CD4-positive, alpha-beta T cell (primary cell): ENCODE data around the gene CST11. TPM values are rescaled to one million over a fixed set of nuclear protein-coding genes. Genes with fewer than 3 reads are reported as not detected.

Experiments used
- ATAC-seq: fragments of 200-7000 bp; cut with Tn5 transposase; one replicate; pipeline ENCODE4 v1.10.0; 2022; ENCODE audit warnings: mild to moderate bottlenecking; ENCODE audit not compliant: poor library complexity
- CTCF ChIA-PET: fragments of 350-600 bp; sonication (Branson Sonifier 250); formaldehyde crosslinking; loops from one replicate; lab custom pipeline; 2021; ENCODE audit warnings: antibody characterized with exemption, inconsistent platforms; lab: Charles Lee
- POLR2A ChIA-PET: fragments of 350-600 bp; sonication (Branson Sonifier 250); formaldehyde crosslinking; loops from one replicate; lab custom pipeline; 2021; ENCODE audit warnings: antibody characterized with exemption, inconsistent platforms; lab: Charles Lee
- DNase-seq, 14 experiments: peaks; one replicate each; pipeline ENCODE4 v3.0.0-alpha.2; 2013 to 2020; ENCODE audit warnings: mixed read lengths in 2 of 14
- H3K27ac ChIP-seq, 2 donors: one replicate each; pipeline versions ENCODE4 v1.5.1 to v1.7.0; 2013; ENCODE audit warnings: low read length in 2 of 2, low read depth in 1 of 2, mild to moderate bottlenecking in 1 of 2
- H3K27me3 ChIP-seq, 2 experiments: 1 replicate in 1 of 2; 2 replicates in 1 of 2; pipeline versions ENCODE4 v1.6.1 to v1.7.0; 2013; ENCODE audit warnings: low read length in 2 of 2, control low read depth in 1 of 2, mild to moderate bottlenecking in 1 of 2, moderate library complexity in 1 of 2; ENCODE audit not compliant: insufficient read depth in 2 of 2, control insufficient read depth in 1 of 2
- H3K36me3 ChIP-seq: one replicate; pipeline ENCODE4 v1.6.1; 2013; ENCODE audit warnings: low read length, control low read depth; ENCODE audit not compliant: insufficient read depth
- H3K4me1 ChIP-seq: one replicate; pipeline ENCODE4 v1.6.1; 2013; ENCODE audit warnings: low read length, control low read depth; ENCODE audit not compliant: insufficient read depth
- H3K4me3 ChIP-seq: one replicate; pipeline ENCODE4 v1.5.1; 2013; ENCODE audit warnings: mild to moderate bottlenecking, low read length, moderate library complexity
- H3K9me3 ChIP-seq, 2 experiments: 1 replicate in 1 of 2; 2 replicates in 1 of 2; pipeline versions ENCODE4 v1.6.1 to v1.7.0; 2013; ENCODE audit warnings: low read length in 2 of 2, mild to moderate bottlenecking in 2 of 2, control low read depth in 1 of 2, moderate library complexity in 1 of 2; ENCODE audit not compliant: control insufficient read depth in 1 of 2, insufficient read depth in 1 of 2
- H3K27ac Mint-ChIP-seq: one replicate; pipeline ENCODE4 v1.8.0; 2020; ENCODE audit warnings: mixed read lengths
- H3K27me3 Mint-ChIP-seq: one replicate; pipeline ENCODE4 v1.8.0; 2021; ENCODE audit warnings: mixed read lengths
- H3K36me3 Mint-ChIP-seq: one replicate; pipeline ENCODE4 v1.8.0; 2021; ENCODE audit warnings: low read depth, mixed read lengths
- H3K4me1 Mint-ChIP-seq: one replicate; pipeline ENCODE4 v1.8.0; 2021; ENCODE audit warnings: low read depth, mixed read lengths
- H3K4me3 Mint-ChIP-seq: one replicate; pipeline ENCODE4 v1.8.0; 2020; ENCODE audit warnings: mild to moderate bottlenecking, mixed read lengths
- H3K9me3 Mint-ChIP-seq: one replicate; pipeline ENCODE4 v1.8.0; 2020; ENCODE audit warnings: mixed read lengths
- CTCF ChIP-seq: fragments of 200-600 bp; IDR thresholded peaks from one replicate; pipeline ENCODE4 v1.8.0; 2022; ENCODE audit warnings: antibody characterized with exemption, mild to moderate bottlenecking
- intact Hi-C, 2 experiments: fragments of 100-400 bp; cut with DNase I in 1 of 2; cut with micrococcal nuclease in 1 of 2; formaldehyde crosslinking; loops; one replicate each; pipeline versions ENCODE4 v1.15.1 to v1.9.0; 2023 to 2025; cut with DNase I, micrococcal nuclease
- total RNA-seq, 174 experiments: library from RNA in 2 of 174; stranded (reverse) in 2 of 174; gene quantifications; one replicate each; pipeline ENCODE4 v1.2.3 and lab custom pipeline; 2021 to 2026

The CST11 gene
- total RNA-seq, 2 experiments from 2014 or later, result not detected

- Mint-ChIP-seq H3K4me3 (no peak overlapping the region), H3K27ac (no peak overlapping the region), H3K4me1 (no peaks in the 10 kb centered on the region), H3K36me3 (no peaks in the 10 kb centered on the region), H3K9me3 (no peaks in the 10 kb centered on the region), H3K27me3 (no peaks in the 10 kb centered on the region)
- ChIA-PET CTCF (no interaction called here), POLR2A (no interaction called here)
- ATAC-seq, result no peak
- Histone ChIP-seq H3K4me1 (no peaks in the 10 kb centered on the region), H3K9me3 (no peaks in the 10 kb centered on the region), H3K27ac (no peak overlapping the region), H3K27me3 (no peaks in the 10 kb centered on the region), H3K4me3 (no peak overlapping the region), H3K36me3 (no peaks in the 10 kb centered on the region)
- no peak for TF ChIP-seq CTCF
- DNase-seq, result no peak
- intact Hi-C loops, result loop anchor here in 1 of 2 experiments (10.0 kb wide), 1 partner anchor 62 kb away; no protein-coding TSS in a partner anchor
Observed at GRCh38 chr20:23493172-23493772, 40.6 kb upstream of the CST11 start.

- H3K4me3 Mint-ChIP-seq, result no peak overlapping the region
- H3K36me3 ChIP-seq, result no peaks in the 10 kb centered on the region
- no peaks in the 10 kb centered on the region for H3K9me3 Mint-ChIP-seq
- H3K9me3 ChIP-seq, result no peaks in the 10 kb centered on the region
- H3K27me3 Mint-ChIP-seq, result no peaks in the 10 kb centered on the region
- DNase-seq, result no peak
- ATAC-seq, result no peak
- CTCF ChIA-PET, result no interaction called here
- H3K27ac Mint-ChIP-seq, result no peak overlapping the region
- no peaks in the 10 kb centered on the region for H3K36me3 Mint-ChIP-seq
- H3K27me3 ChIP-seq, result no peaks in the 10 kb centered on the region
- H3K4me1 Mint-ChIP-seq, result no peaks in the 10 kb centered on the region
- no peaks in the 10 kb centered on the region for H3K4me1 ChIP-seq
- intact Hi-C loops, result loop anchor here in 1 of 2 experiments (10.0 kb wide), 1 partner anchor 63 kb away; no protein-coding TSS in a partner anchor
- H3K4me3 ChIP-seq, result no peak overlapping the region
- TF ChIP-seq CTCF, result no peak
- no peak overlapping the region for H3K27ac ChIP-seq
- POLR2A ChIA-PET, result no interaction called here
Observed at GRCh38 chr20:23492292-23492691, 39.6 kb upstream of the CST11 start.

GRCh38 chr20:23490817-23491216, 38.1 kb upstream of the CST11 start, which contains the start of gene CST8:
CST8 (plus strand) TSS chr20:23491117; CDS start chr20:23491668, 551 bp downstream.
- POLR2A ChIA-PET, result no interaction called here
- ATAC-seq (no peak), DNase-seq (no peak)
- H3K4me3 Mint-ChIP-seq, result no peak within 1 kb of the TSS
- Histone ChIP-seq H3K27me3 (no peaks in the 10 kb centered on the region), H3K36me3 (no peaks in the 10 kb centered on the region), H3K27ac (no peak within 1 kb of the TSS), H3K9me3 (no peaks in the 10 kb centered on the region), H3K4me3 (no peak within 1 kb of the TSS), H3K4me1 (no peaks in the 10 kb centered on the region)
- no peak within 1 kb of the TSS for H3K27ac Mint-ChIP-seq
- CTCF ChIA-PET, result no interaction called here
- H3K9me3 Mint-ChIP-seq, result no peaks in the 10 kb centered on the region
- no peaks in the 10 kb centered on the region for H3K36me3 Mint-ChIP-seq
- TF ChIP-seq CTCF, result no peak
- intact Hi-C loops, result loop anchor here in 1 of 2 experiments (10.0 kb wide), 1 partner anchor 64 kb away; no protein-coding TSS in a partner anchor
- no peaks in the 10 kb centered on the region for H3K27me3 Mint-ChIP-seq
- H3K4me1 Mint-ChIP-seq, result no peaks in the 10 kb centered on the region
